Vagina (tissue), 2 donors: ENCODE data around the gene RRH.

Experiments used
- CTCF ChIP-seq, 3 experiments: fragments of 450-650 bp in 2 of 3; fragments of 200-600 bp in 1 of 3; sonication (generic) in 1 of 3; IDR thresholded peaks; one replicate each; pipeline ENCODE4 v1.5.1; 2017 to 2019; ENCODE audit warnings: antibody characterized with exemption in 3 of 3, mild to moderate bottlenecking in 2 of 3, moderate library complexity in 2 of 3
- POLR2AphosphoS5 ChIP-seq, 2 donors: sonication (generic); formaldehyde crosslinking; IDR thresholded peaks; one replicate each; pipeline ENCODE4 v1.9.0; 2017; ENCODE audit warnings: antibody characterized with exemption in 2 of 2, mild to moderate bottlenecking in 2 of 2, low read depth in 1 of 2; ENCODE audit not compliant: insufficient read depth in 1 of 2

DNA sequence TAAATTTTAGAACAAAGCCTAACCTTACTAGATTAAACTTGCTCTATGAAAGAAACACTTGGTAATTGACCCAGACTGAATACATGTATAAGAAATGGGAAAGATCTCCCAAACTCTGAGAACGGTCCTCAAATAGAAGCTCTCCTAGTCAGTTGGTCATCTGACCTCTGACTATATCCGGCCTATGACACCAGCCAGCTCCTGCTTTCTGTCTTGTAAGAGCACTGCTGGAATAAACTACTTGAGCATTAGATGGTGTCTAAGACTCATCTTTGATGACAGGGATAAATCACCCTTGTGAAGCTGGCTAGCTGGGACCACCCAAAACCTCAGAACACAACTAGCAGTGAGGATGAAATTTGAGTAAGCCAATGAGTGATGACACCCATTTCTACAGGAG lies 44.3 kb downstream of the RRH start:
- TF ChIP-seq CTCF (IDR thresholded peaks at IDR 0.05): no peak
- no peak for TF ChIP-seq POLR2AphosphoS5 (IDR thresholded peaks at IDR 0.05; ENCODE audit: insufficient read depth in 1 of 2, low read depth in 1 of 2)
